Measurements from ENCODE around the gene C2CD3.
"Not testable (repeated sequence)": the region's sequence is repeated elsewhere in the genome, so short reads cannot be mapped to it uniquely, and the experiment has no call there.

The C2CD3 gene

DNA sequence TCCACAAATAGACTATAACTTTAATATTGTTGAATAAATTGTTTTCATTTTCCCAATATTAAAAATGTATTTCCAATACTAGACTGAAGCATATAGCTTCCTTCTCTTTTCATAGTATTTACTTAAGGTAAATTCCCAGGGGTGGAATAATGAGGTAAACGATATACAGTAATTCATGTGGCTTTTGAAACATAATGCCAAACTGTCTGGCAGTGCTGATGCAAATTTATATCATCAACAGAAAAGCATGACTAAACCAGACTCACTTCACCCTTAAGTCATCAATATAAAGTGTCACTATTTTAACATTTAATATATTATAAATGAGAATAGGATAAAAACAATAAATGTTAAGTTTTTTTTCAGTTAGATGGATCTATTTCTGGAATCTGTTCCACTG is 13.6 kb downstream of the C2CD3 start:
- DNase-seq (ENCODE audit: low read depth in 2 of 2), result no peak

DNA sequence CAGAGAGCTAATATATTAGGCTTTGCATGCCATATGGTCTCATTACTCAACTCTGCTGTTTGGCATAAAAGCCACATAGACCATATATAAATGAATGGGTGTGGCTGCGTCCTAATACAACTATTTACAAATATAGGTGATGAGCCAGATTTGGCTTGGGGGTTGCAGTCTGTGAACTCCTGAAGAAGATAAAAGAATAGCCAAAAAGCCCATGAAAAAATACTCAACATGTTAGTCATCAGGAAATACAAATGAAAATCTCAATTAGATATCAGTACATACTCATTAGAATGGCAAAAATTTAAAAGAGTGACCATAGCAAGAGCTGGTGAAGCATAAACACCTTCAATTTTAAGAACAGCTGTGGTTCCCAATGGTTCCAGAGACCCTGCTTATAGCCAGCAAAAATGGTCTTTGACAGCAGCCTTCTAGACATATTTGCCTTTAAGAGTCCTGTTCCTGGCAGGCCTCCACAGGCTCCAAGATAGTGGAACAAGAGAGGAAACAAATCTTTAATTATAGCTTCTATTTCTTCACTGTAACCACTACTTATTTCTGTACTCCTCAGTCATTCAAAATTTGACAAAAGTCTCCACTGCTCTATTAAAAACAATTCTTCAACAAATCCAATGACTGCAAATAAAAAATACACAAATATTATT is 16.1 kb downstream of the C2CD3 start:
- no peak for DNase-seq (ENCODE audit: low read depth in 2 of 2)

DNA sequence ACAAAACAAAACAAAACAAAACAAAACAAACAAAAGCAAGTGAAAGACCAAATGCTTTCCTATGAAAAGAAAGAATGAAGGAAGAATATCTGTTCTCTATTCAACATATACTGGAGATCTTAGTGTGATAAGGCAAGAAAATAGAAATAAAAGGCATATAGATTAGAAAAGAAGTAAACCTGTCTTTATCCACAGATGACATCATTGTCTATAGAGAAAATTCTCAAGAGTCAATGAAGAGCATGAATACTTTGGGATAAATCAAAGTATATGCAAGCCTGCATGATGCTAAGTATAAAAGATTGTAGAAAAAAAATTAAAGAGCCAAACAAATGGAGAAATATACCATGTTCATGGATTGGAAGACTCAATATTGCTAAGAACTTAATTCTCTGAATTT is 17.6 kb downstream of the C2CD3 start:
- no peak for DNase-seq (ENCODE audit: low read depth in 2 of 2)

DNA sequence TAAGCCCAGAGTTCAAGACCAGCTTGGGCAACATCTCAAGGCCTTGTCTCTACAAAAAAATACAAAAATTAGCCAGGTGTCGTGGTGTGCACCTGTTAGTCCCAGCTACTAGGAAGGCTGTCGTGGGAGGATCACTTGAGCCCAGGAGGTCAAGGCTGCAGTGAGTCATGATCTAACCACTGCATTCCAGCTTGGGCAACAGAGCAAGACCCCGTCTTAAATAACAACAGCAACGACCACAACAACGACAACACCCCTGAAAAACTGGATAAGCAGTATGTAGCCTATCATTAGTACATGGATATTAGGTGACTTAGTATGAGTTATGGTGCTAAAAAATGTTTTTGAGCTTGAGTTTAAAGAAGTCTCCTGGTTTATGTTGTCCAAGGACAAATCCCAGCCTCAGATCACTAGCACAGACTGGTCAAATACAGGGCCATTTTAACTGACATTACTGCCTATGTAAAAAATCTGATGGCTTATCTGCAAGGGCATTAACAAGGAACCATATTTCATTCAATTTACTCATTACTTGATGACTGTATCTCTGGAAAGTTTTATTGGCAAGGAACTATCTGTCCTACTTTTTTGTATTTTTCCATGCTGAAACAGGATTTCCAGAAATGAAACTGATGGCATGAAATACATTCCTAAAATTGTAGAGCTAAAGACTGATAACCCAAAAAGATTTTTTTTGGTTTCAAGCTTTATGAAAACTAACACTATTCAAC is 23.4 kb downstream of the C2CD3 start:
- DNase-seq (ENCODE audit: low read depth in 2 of 2), result no peak

DNA sequence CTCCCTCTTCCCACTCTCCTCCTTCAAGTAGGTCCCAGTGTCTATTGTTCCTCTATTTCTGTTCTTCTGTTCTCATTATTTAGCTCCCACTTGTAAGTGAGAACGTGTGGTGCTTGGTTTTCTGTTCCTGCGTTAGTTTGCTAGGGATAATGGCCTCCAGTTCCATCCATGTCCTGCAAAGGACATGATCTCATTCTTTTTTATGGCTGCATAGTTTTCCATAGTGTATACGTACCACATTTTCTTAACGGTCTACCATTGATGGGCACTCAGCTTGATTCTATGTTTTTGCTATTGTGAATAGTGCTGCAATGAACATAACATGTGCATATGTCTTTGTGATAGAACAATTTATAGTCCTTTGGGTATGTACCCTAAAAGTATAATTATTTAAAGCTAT is 26.2 kb downstream of the C2CD3 start:
- no peak for DNase-seq (ENCODE audit: low read depth in 2 of 2)

DNA sequence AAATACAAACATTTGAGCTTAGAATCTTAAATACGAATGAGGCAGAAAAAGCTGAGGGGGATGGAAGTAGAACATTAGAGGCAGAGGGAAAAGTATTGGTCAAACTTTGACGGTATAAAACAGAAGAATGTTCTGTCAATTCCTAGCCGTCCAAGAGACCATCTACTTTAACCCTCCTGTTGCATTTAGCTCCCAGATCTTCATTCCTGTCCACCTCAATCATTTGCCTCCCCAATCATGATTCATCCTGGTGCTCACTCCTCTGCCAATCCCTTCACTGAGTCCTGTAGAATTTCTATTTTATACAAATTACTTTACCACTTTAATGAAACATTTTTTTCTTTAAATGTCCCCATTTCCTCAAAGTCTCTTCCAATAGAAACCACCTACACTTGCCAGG is 28.2 kb downstream of the C2CD3 start:
- no peak for DNase-seq (ENCODE audit: low read depth in 2 of 2)

DNA sequence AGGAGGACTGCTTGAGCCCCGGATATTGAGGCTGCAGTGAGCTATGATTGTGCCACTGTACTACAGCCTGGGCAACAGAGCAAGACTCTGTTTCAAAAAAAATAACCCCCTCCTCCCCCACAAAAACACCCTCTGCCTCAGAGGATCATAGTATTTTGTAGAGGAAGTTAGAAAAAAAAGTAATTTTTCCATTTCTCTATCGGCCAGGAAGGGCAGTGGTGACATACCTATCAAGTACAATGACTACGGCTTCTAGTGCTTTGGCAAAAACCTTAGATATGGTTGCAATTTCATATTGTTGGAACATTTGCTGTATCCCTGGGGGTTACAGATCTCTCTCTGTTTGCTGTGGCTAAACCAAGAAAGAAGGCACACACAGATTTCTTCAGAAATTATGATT is 28.9 kb downstream of the C2CD3 start:
- DNase-seq (ENCODE audit: low read depth in 2 of 2), result no peak

DNA sequence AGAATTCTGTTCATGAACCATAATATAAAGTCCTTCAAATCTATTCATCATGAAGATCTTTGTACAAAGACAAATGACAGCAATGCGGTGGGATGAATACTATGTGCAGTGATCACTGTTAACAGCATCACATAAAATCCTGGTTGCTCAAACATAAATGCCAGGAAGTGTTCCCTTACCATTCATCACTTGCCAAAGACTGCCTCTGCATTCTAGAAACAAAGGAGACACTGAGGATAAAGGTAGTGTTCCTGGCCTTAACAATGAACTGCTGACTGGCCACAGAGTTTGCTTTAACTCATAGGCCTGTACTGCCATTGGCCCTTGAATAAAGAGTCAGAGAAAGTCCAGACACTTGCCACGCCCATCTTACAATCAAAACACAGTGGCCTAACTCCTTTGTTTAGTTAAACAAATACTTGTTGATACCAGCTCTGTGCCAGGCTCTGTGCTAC is 29.5 kb downstream of the C2CD3 start:
- DNase-seq (ENCODE audit: low read depth in 2 of 2), result no peak

DNA sequence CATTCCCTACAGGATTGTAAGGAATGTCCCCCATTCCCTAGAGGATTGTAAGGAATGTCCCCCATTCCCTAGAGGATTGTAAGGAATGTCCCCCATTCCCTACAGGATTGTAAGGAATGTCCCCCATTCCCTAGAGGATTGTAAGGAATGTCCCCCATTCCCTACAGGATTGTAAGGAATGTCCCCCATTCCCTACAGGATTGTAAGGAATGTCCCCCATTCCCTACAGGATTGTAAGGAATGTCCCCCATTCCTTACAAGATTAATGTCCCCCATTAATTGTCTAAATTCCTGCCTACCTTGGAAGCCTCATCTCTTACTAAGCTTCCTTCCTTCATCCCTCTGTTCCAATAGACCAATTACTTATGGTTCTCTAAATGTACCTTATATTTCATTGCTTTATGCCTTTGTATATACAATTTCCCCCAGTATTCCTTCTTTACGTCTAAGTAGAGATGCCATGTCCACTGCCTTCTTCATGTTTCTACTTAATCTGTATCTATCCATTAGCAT is 30.8 kb downstream of the C2CD3 start:
- DNase-seq (ENCODE audit: low read depth in 2 of 2), result not testable (repeated sequence)

DNA sequence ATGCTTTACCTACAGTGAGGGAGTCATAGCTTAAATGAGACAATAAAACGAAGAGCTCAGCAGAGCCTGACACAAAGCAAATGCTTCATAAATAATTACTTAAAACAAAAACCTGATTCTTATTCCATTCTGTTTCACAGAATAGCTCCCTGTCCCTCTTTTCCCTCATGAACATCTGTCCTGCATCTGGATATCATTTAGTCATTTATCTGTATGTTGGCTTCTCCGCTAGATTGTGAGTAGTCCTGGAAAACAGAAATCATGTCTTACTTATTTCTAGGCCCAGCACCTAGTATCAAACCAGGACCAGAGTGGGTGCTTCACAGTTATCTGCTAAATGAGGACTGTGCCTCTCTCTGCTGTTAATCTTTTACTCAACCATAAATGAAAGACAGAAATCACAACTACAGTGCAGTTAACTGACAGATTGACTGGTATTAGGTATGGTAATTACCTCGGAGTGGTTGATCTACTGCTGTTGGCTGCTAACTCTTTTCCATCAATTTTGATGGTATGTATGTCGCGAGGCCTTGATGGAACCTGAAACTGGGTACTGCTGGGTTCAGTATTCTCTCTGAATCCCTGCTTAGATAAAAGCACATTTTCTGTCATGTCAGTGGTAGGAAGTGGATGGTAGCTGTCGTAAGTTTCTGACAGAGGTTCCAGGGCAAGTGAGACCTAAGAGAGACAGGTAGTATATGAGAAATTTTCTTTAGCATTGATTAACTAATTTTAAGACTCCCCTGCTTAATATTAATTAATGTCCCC is 31.5 kb downstream of the C2CD3 start:
- DNase-seq (ENCODE audit: low read depth in 2 of 2), result no peak

DNA sequence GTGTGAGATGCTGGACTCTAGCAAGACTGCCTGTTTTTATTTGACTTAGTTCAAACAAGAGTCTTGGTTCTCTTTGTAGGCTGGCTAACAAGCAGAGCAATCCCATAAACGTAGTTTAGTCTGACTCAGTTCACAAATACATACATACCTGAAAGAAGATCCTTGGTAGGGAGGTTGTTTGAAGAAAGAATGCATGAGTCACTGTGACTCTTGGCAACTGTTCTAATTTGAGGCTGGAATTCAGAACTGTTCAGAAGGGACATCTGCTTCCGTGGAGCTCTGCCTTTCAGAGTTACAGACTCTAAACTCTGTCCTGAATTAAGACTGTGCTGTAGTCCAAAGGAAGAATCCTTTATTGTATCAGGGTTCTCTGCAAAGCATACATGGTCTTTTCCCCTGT is 32.2 kb downstream of the C2CD3 start:
- no peak for DNase-seq (ENCODE audit: low read depth in 2 of 2)

DNA sequence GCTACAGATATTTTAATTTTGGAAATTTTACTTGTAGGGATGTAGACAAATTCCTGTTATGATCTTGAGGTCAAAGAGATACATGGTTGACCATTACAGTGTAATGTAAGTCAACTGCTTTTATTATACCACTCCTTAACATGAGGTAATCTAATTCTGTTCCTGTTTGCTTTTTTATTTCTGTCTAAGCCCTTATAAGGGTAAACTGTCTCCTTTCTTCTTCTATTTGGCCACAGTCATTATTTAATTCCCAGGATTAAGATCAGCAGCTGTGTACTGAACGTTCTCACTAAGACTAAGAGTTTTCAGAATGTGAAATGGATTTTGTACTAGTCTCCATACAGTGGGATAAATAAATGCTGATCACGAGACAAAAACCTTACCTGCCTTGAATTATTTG is 32.8 kb downstream of the C2CD3 start:
- DNase-seq (ENCODE audit: low read depth in 2 of 2), result no peak

DNA sequence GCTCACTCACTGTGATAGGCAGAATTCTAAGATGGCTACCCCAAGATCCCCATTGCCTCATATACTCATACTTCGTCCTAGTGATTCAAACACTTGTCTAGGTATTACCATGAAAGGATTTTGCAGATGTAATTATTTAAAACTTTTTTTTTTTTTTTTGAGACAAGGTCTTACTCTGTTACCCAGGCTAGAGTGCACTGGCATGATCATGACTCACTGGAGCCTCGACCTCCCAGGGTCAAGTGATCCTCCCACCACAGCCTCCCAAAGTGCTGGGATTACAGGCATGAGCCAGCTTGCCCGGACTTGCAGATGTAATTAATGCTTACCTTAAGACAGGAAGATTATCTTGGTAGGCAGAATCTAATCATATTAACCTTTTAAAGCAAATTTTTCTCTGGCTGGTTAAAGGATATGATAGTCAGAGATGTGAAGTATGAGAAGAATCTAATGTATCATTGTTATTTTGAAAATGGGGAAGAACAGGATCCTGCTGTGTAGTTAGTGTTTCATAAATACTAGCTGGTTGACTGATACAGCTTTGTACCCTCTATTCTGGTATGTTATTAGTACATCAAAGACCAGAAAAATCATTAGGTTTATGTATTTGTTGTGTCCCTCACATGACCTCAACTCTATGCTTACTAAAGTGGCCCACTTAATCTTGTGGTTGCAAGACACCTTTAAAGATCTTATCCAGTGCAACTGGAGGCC is 35.5 kb downstream of the C2CD3 start:
- no peak for DNase-seq (ENCODE audit: low read depth in 2 of 2)

DNA sequence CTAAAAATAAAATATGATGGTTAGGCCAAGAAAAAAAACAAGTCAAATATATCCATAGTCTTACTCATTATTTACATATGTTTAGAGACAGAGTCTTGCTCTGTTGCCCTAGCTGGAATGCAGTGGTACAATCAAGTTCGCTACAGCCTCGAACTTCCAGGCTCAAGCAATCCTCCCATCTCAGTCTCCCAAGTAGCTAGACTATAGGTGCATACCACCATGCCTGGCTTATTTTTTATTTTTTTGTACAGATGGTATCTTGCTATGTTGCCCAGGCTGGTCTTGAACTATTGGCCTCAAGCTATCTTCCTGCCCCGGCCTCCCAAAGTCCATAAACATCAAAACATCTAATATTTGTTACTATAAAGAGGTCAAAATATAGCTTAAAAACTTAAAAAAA is 36.1 kb downstream of the C2CD3 start:
- DNase-seq (ENCODE audit: low read depth in 2 of 2), result no peak

DNA sequence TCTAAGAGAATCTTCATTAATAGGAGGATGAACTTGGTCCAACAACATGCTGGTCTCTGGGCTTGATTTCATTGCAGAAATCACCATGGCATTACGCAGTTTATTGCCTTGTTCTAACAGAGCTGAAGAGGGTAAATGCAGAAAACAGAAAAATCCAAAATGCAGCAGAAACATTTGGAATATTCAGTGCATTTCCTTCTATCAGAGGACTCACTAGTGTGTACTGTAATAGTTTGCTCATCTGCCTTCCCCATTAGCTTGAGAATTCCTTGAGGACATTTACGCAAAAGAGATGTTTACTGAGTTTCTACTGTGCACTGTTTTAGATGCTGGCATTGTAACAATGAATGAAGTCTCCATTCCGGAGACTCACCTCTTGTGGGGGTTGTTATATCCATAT is 37.4 kb downstream of the C2CD3 start:
- DNase-seq (ENCODE audit: low read depth in 2 of 2), result no peak

DNA sequence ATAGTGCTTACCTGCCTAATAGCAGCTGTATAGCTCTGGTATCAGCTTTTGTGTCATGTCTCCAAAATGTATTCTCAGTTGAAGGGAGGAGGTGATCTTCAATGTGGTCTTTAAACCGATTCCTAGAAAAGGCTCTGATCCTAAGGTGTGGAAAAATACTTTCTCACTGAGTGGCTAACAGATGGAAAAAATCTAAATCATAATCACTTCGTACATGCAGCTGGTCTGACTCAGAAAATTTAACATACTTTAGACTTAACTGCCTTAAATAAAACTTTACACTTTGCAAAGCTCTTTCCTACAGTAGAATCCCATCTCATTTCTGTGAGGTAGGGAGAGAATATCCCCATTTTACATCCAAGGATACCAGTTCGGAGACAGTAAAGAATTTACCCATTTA is 38.0 kb downstream of the C2CD3 start:
- no peak for DNase-seq (ENCODE audit: low read depth in 2 of 2)

DNA sequence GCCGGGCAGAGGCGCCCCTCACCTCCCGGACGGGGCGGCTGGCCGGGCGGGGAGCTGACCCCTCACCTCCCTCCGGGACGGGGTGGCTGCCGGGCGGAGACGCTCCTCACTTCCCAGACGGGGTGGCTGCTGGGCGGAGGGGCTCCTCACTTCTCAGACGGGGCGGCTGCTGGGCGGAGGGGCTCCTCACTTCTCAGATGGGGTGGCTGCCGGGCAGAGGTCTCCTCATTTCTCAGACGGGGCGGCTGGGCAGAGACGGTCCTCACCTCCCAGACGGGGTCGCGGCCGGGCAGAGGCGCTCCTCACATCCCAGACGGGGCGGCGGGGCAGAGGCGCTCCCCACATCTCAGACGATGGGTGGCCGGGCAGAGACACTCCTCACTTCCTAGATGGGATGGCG is 41.7 kb downstream of the C2CD3 start:
- DNase-seq (ENCODE audit: low read depth in 2 of 2), result not testable (repeated sequence)

DNA sequence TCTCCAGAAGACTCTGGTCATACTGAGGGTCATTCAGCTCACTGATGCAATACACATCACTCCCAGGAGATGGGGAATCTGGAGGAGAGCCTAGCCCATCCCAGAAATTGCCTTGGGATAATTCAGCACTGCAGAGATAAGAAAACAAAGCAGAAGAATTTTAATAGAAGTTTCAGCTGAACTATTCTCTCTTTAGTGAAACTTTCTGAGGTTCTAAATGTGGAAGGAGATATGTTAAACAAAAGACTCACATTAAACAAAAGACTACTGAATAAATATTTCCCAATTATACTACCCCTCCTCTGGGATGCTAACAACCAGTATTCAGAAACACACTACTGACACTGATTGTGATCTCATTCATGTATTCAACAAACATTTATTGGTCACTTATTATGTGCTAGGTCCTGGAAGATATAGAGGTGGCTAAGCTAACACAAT is 47.8 kb downstream of the C2CD3 start:
- DNase-seq (ENCODE audit: low read depth in 2 of 2), result no peak

DNA sequence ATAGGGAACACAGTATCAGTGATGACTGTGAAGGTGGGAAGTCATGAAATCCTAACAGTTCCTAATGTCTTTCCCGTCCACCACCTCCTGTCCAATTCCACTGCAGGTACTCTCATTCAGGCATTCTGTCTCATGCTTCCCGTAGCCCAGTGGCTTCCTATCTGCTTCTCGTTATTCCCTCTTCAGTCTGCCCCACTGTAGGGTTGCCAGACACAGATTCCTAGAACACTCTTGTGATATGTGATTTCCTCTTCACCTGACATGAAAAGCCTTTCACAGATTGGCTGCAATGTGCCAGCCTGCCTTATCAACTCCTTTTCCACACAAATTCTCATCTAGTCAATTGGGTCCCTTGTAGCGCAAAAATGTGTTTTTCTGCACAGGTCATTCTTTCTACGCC is 49.0 kb downstream of the C2CD3 start:
- no peak for DNase-seq (ENCODE audit: low read depth in 2 of 2)

DNA sequence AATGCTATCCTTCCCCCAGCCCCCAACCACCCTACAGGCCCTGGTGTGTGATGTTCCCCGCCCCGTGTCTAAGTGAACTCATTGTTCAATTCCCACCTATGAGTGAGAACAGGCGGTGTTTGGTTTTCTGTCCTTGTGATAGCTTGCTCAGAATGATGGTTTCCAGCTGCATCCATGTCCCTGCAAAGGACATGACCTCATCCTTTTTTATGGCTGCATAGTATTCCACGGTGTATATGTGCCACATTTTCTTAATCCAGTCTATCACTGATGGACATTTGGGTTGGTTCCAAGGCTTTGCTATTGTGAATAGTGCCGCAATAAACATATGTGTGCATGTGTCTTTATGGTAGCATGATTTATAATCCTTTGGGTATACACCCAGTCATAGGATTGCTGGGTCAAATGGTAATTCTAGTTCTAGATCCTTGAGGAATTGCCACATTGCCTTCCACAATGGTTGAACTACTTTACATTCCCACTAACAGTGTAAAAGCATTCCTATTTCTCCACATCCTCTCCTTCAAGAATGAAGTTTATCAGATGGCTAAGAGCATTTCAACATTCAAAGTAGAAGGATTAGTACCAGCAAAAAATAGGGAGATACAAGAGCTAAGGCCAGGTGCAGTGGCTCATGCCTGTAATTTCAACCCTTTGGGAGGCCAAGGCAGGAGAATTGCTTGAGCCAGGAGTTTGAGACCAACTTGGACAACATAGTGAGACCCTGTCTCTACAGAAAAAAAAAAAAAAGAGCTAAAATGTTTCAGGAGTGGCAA is 50.4 kb downstream of the C2CD3 start:
- DNase-seq (ENCODE audit: low read depth in 2 of 2), result not testable (repeated sequence)

DNA sequence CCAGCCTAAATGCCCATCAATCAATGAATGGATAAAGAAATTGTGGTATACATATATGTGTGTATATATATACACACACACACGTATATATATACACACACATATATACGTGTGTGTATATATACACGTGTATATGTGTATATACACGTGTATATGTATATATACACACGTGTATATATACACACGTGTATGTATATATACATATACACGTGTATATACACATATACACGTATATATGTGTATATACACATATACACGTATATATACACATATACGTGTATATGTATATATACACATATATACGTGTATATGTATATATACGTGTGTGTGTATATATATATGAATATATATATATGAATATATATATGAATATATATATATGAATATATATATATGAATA is 54.1 kb downstream of the C2CD3 start:
- no peak for DNase-seq (ENCODE audit: low read depth in 2 of 2)
